ENCODE measurements around the gene CEP104. TPM values are rescaled to one million over a fixed set of nuclear protein-coding genes. Genes with fewer than 3 reads are reported as not detected.

The CEP104 gene
- total RNA-seq, 1 experiment from 2014 or later = 44.1 TPM

- ATAC-seq (no peak), DNase-seq (ENCODE audit: low read depth, low spot score) (no peak)
- ChIA-PET CTCF (no interaction called here), RAD21 (ENCODE audit: low non-redundant PET in 1 of 2, low total read pairs in 2 of 2, uncharacterized antibody in 2 of 2, unreplicated experiment in 2 of 2) (no interaction called here), POLR2A (no interaction called here)
- Histone ChIP-seq H3K27ac (ENCODE audit: low read depth, low read length) (no peak overlapping the region), H3K9me2 (ENCODE audit: insufficient read depth) (no peaks in the 10 kb centered on the region), H3K4me3 (replicated peaks in 1 of 2; ENCODE audit: low read depth in 1 of 2, low read length in 2 of 2) (no peak overlapping the region), H3K4me2 (ENCODE audit: low read length) (no peak overlapping the region), H3K9me3 (ENCODE audit: control insufficient read depth in 1 of 2, insufficient read depth in 1 of 2, low read depth in 1 of 2, low read length in 2 of 2) (no peaks in the 10 kb centered on the region), H3K36me3 (ENCODE audit: control insufficient read depth in 1 of 2, insufficient read depth in 2 of 2, low read length in 2 of 2) (no peaks in the 10 kb centered on the region), H4K20me1 (ENCODE audit: insufficient read depth) (no peaks in the 10 kb centered on the region), H3K9ac (ENCODE audit: low read length) (no peak overlapping the region), H3K79me2 (ENCODE audit: insufficient read depth, low read length) (no peaks in the 10 kb centered on the region), H2AFZ (ENCODE audit: low read depth, low read length, poor library complexity, severe bottlenecking) (no peak overlapping the region), H3K4me1 (ENCODE audit: control insufficient read depth in 1 of 2, insufficient read depth in 2 of 2, low read length in 2 of 2) (peaks cover 15 to 23% of the 10 kb centered on the region in 2 experiments), H3K27me3 (ENCODE audit: insufficient read depth, low read length) (no peaks in the 10 kb centered on the region)
- BruUV-seq (replicated peaks) = no TSS peak
- intact Hi-C loops (cut with micrococcal nuclease) = no loop called here
- TF ChIP-seq RAD21 (IDR thresholded peaks at IDR 0.05; ENCODE audit: low read depth) (no peak), FOSL1 (IDR thresholded peaks at IDR 0.05; ENCODE audit: low read depth) (no peak), EZH2 (IDR thresholded peaks at IDR 0.05) (no peak), SIN3A (IDR thresholded peaks at IDR 0.05; ENCODE audit: low read depth) (no peak), TCF7L2 (IDR thresholded peaks at IDR 0.05; ENCODE audit: borderline replicate concordance, extremely low read depth, insufficient read depth, insufficient read length) (no peak), EZH2phosphoT487 (IDR thresholded peaks at IDR 0.05; ENCODE audit: borderline replicate concordance) (no peak), ZFX (IDR thresholded peaks at IDR 0.05) (no peak), YY1 (IDR thresholded peaks at IDR 0.05; ENCODE audit: extremely low read depth, insufficient replicate concordance, low read depth, low read length) (no peak), MAX (IDR thresholded peaks at IDR 0.05) (no peak), CBX3 (IDR thresholded peaks at IDR 0.05; ENCODE audit: low read depth) (no peak), POLR2A (IDR thresholded peaks at IDR 0.05; ENCODE audit: borderline replicate concordance, extremely low read depth, insufficient read depth, insufficient read length) (no peak), JUND (IDR thresholded peaks at IDR 0.05) (no peak), ZNF274 (IDR thresholded peaks at IDR 0.05; ENCODE audit: low read depth, low read length) (no peak)
Measured at GRCh38 chr1:3768811-3769390, 88.1 kb downstream of the CEP104 start.

Data from HCT116 (cell line).